Measurements from ENCODE around the gene ACCSL.

Gene ACCSL

DNA sequence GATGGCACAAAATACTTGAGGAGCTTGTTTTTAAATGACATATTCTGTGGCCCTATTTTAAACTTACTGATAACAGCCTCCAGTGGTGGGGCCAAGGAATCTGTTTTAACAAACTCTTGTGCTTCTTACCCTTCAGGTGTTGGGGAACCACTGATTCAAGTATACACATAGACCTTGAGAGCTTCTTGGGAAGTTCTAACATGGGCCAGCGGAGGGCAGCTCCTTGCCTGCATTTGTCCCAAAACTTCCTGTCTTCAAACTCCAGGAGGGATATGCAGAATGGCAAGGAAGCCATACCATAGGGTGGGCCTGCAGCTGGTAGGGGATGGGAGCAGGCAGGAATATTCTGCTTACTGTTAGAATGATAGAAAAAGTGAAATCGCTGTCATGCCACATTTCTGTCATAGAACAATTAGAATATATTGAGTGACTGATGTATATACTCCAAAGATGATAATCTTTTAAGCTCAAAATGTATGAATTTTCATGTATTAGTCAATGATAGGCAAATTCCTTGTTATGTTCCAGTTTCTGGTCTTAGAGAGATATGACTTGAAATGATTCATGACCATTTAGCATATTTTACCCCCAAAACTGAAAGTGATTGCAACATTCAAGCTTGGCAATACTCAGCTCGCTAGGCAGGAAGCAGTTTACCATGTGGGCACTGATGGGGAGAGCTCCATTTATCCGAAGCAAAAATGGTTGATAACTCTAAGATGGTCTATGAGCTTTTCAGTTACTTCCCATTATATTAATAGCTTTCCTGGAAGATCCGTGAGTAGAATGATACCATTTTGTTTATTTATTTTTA lies 56.9 kb downstream of the ACCSL start:
- no peak for DNase-seq

DNA sequence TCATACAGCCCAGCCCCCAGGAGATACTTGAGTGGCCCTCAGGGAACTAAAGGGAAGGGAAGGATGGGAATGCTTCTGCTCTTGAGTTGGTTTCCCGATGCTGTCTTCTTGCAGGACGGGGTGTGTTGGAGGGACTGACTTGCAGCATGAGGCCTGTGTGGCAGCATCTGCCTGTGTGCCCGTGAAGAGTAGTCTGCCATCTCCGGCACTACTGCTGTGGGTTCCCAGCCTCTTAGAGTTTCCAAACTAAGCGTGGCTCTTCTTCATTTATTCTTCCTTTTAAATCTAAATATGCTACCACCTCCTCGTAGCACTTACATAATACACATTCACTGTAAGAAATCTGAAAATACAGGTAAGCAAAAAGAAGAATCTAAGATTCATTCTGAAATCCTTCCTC lies 60.5 kb downstream of the ACCSL start:
- no peak for DNase-seq
